Stimulated activated CD4-positive, alpha-beta T cell treated with anti-CD3 and anti-CD28 coated beads, Interleukin-12 subunit alpha, Interleukin-12 subunit beta, amount 100 ng/mL, for 24 hours (primary cell): ENCODE measurements around the gene PI4KA.
"Not testable (repeated sequence)": the region's sequence is repeated elsewhere in the genome, so short reads cannot be mapped to it uniquely, and the experiment has no call there.

Experiments used
- DNase-seq, 2 experiments: peaks; one replicate each; pipeline ENCODE4 v3.0.0-alpha.2; 2020; ENCODE audit warnings: low read depth in 2 of 2

PI4KA gene

DNA sequence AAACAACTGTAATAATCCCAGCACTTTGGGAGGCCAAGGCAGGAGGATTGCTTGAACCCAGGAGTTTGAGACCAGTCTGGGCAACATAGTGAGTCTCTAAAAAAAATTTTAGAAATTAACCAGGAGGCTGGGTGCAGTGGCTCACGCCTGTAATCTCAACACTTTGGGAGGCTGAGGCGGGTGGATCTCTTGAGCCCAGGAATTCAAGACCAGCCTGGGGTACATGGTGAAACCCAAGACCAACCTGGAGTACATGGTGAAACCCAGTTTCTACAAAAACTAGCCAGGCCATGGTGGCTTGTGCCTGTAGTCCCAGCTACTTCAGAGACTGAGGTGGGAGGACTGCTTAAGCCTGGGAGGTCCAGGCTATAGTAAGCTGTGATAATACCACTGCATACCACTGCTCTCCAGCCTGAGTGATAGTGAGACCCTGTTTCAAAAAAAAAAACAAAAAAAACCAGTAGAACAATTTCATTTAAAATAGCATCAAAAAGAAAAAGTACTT, 11.2 kb downstream of the PI4KA start:
- no peak for DNase-seq

DNA sequence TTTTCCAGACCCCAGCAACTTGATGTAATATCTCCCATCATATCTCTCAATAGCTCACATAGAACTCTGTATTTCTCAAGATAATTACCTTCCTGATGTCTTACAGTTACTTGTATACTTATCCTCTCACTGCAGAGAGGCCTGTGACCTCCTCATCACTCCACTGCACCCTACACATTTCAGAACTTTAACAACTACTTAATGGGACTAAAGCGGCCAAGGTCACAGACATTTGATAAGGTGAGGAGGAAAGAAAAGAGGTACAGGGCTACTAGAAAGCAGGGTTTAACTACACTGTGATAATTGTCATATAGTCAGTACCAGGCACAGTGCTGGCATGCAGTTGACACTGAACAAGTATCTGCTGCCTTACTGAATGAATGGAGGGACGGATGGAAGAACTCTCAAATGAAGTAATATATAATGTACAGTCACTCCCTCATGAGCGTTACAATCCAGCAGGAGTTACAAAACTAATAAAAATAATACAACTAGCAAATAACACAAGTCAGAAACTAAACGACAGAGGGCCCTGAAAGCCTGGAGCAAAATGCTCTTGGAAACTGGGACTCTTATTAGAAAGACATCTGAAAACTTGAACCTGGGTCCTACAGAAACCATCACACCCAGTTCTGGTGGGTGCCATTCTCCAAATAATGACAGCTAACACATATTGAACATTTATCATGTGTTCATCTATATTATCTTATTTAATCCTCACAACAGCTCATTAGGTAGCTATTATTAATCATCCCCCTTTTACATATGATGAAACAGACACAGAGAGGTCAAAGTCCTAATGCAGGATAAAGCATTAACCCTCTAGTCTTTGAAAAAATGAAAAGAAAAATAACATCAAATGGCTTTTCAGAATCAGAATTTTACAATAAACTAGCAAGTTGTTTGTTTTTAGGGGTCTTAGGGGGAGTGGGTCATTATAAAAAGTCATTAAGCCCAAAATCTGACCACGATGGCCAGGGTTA, 14.3 kb downstream of the PI4KA start:
- DNase-seq, result no peak

DNA sequence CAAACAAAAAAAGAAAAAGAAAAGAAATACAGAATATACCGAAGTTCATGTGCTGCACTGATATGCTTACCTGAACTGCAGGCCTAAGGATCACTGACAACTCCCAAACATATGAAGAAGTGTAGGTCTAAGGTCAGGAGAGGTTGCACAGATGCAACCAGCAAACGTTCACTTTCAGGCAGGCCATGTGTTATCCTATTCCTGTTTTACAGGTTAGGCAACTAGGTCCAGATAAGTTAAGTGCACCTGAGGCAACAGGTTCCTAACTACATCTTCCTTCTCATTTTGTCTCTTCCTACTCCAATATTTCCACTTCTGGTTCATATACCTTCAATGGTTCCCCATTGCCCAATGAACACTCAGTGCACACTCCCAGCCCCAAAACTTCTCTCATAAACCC, 15.1 kb downstream of the PI4KA start:
- DNase-seq, result no peak

GRCh38 chr22:20840646-20841371, 17.8 kb downstream of the PI4KA start:
- no peak for DNase-seq

DNA sequence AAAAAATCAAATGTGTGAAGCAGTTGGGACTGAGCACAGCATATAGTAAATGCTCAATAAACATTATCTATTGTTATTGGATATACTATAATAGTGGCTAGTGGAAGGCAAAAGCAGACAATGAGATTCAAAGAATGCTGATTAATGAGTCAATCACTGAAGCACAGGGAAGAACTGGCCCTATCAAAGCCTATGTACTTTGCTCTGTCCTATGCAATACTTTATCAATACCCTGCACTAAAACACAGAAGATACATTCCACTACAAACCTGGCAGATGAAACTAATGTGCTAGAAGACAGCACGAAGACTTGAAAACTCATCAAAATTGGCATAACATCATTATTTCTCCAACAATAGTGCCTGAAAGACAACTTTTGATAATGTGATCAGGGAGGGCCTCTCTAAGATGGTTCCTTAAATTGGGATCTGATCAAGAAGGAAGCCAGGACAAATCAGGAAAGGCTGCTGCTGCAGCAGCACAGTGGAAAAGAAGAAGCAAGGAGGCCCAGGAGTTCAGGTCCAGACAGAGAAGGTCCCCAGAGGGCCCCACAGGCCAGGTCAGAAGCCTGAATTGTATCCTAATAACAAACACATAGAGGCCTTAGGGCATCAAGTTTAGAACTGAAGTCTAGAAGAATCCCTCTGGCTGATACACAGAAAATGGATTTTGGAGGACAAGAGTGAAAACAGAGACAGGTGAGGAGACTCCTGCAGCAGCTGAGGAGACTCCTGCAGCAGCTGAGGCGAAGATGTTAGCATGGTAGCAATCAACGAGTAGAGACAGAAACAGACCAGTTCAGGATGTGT, 18.6 kb downstream of the PI4KA start:
- DNase-seq, result no peak

DNA sequence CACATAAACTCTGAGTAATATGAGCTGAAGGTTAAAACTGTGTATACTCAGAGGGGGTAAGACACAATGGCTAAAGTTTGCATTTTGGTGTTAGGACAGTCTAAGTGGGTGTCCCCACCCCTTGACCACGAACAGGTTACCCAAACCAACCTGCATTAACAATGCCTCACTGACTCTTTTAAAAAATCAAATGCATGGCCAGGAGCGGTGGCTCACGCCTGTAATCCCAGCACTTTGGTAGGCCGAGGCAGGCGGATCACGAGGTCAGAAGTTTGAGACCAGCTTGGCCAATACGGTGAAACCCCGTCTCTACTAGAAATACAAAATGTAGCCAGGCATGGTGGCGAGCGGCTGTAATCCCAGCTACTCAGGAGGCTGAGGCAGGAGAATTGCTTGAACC, 19.3 kb downstream of the PI4KA start:
- DNase-seq, result not testable (repeated sequence)

- no peak for DNase-seq
These were observed 21.4 kb downstream of the PI4KA start for GRCh38 chr22:20836987-20837823.

DNA sequence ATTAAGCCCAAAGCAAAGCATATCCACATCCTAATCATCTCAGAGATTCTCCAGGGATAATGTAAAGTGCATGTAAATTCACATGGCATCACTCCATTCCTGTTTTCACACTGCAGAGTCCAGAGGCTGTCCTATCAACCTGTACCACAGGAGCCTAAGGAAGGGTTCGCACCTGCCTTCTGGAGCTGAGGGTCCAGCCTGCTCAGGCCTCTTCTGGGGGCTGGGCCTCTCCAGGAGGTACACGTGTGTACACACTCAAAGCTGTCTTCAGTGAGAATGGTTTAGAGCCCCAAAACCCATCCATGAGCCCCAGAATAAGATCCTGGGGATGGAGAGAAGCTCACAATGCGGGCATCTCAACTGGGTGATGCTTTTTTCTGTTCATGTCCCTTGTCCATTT, 23.9 kb downstream of the PI4KA start:
- DNase-seq, result no peak

DNA sequence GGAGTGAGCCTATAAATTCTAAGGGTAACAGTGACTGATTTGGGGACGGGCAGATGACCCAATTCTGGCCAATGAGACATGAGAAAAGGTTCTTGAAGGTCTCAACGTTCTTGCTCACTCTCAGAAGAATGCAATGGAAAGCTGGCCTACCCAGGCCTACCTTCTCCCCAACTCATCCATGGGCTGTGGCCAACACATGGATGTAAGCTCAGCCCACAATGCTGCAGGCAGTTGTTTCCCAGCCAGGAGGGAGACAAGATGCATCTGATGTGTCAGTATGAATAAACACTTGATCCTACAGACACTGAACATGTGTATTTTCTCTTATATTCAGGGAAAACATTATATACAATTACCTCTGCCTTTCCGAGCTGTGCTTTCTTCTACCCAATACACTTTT, 24.4 kb downstream of the PI4KA start:
- no peak for DNase-seq

DNA sequence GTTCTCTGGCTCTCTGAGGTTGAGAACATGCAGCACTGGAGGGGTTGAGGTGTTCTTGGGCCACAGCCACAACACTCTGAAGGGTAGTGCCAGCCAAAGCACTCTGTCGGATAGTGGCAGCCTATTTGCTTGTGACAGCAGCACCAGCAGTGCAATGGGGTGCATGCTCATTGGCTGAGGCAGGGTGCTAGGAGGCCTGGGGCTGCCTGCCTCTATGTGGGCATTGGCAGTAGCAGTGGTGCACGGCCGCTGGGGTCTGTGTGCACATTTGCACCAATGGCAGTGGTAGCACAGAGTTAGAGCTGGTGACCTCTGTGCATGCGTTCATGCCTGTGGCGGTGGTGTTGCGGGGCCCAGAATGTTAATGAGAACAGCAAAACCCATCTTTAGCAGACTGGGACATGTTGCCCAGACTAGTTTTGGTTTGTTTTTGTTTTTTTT, 25.4 kb downstream of the PI4KA start:
- no peak for DNase-seq

DNA sequence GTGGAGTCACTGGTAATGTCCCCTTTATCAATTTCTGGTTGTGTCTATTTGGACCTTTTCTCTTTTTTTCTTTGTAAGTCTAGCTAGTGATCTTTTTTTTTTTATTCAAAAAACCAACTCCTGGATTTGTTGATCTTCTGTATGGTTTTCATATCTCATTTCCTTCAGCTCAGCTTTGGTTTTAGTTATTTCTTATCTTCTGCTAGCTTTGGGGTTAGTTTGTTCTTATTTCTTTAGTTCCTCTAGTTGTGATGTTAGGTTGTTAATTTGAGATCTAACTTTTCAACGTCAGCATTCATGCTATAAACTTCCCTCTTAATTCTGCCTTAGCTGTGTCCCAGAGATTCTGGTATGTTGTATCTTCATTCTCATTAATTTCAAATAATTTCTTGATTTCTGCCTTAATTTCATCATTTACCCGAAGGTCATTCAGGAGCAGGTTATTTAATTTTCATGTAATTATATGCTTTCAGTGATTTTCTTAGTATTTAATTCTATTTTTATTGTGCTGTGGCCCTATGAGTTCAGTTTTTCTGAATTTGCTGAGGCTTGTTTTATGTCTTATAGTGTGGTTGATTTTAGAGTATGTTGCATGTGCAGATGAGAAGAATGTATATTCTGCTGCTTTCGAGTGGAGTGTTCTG, 29.0 kb downstream of the PI4KA start:
- DNase-seq, result no peak

DNA sequence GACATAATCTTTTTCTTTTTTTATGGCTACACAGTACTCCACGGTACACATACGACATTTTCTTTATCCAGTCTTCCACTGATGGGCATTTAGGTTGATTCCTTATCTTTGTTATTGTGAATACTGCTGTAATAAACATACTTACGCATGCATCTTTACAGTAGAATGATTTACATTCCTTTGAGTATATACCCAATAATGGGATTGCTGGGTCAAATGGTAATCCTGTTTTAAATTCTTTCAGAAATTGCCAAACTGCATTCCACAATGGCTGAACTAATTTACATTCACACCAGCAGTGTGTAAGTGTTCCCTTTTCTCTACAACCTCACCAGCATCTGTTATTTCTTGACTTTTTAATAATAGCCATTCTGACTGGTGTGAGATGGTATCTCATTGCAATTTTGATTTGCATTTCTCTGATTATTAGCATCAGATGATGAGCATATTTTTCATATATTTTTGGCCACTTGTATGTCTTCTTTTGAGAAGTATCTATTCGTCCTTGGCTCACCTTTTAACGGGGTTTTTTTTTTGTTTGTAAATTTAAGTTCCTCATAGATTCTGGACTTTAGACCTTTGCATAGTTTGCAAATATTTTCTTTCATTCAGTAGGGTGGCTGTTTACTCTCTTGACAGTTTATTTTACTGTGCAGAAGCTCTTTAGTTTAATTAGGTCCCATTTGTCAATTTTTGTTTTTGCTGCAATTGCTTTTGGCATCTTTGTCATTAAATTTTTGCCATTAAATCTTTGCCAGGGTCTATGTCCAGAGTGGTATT, 32.0 kb downstream of the PI4KA start:
- DNase-seq, result not testable (repeated sequence)

- no peak for DNase-seq
These were observed 33.0 kb downstream of the PI4KA start for GRCh38 chr22:20825624-20826023.

DNA sequence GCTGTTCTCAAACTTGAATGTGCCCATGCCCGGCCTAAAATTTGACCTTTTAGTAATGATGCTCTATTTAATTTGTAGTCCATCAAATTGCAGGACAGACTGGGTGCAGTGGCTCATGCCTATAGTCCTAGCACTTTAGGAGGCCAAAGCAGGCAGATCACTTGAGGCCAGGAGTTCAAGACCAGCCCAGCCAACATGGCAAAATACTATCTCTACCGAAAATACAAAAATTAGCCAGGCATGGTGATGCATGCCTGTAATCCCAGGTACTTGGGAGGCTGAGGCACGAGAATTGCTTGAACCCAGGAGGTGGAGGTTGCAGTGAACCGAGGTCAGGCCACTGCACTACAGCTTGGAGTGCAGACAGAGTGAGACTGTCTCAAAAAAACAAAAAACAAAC, 33.4 kb downstream of the PI4KA start:
- not testable (repeated sequence) for DNase-seq

GRCh38 chr22:20823264-20823663, 35.3 kb downstream of the PI4KA start:
- no peak for DNase-seq

DNA sequence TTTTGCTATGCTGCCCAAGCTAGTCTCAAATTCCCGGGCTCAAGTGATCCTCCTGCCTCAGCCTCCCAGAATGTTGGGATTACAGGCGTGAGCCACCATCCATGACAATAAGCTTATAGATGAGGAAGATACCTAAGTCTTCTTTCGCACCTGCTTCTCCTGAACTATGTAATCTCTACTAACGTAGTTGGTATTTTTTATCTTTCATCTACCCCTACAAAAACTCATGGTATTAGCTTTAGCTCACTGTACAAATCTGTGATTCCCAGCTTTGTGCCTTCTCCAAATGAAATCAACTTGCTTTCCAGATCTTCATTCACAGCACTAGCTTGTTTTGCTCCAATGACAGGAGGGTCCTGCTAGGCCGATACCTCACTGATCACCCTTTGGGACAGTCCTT, 36.4 kb downstream of the PI4KA start:
- DNase-seq, result no peak

DNA sequence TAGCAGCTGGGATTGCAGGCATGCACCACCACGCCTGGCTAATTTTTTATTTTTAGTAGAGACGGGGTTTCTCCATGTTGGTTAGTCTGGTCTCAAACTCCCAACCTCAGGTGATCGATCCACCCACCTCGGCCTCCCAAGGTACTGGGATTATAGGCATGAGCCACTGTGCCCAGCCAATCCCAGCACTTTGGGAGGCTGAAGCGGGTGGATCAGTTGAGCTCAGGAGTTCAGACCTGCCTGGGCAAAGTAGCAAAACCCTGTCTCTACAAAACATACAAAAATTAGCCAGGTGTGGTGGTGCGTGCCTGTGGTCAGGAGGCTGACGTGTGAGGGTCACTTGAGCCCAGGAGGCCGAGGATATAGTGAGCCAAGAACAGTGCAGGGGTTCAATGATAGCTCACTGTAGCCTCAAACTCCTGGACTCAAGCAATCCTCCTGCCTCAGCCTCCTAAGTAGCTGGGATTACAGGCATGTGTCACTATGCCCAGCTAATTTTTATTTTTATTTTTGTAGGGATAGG, 36.8 kb downstream of the PI4KA start:
- not testable (repeated sequence) for DNase-seq

GRCh38 chr22:20819471-20819870, 39.1 kb downstream of the PI4KA start:
- no peak for DNase-seq

GRCh38 chr22:20818471-20818870, 40.1 kb downstream of the PI4KA start:
- no peak for DNase-seq
